ENCODE measurements around the gene WDR82.

WDR82 gene

GRCh38 chr3:52253314-52254304 lies 24.8 kb downstream of the WDR82 start:
- DNase-seq: no peak

- DNase-seq: no peak
These were observed 28.3 kb downstream of the WDR82 start for GRCh38 chr3:52250122-52250521.

GRCh38 chr3:52249683-52250082 lies 28.8 kb downstream of the WDR82 start:
- no peak for DNase-seq

- no peak for DNase-seq
These were observed 29.5 kb downstream of the WDR82 start for GRCh38 chr3:52248816-52249547.

GRCh38 chr3:52248165-52248541 lies 30.3 kb downstream of the WDR82 start:
- no peak for DNase-seq

- no peak for DNase-seq
These were observed 30.9 kb downstream of the WDR82 start for GRCh38 chr3:52247409-52248164.

- no peak for DNase-seq
These were observed 31.6 kb downstream of the WDR82 start for GRCh38 chr3:52246728-52247408.

GRCh38 chr3:52246264-52246620 lies 32.2 kb downstream of the WDR82 start:
- no peak for DNase-seq

GRCh38 chr3:52245322-52246263 lies 32.9 kb downstream of the WDR82 start, which contains the start of gene PPM1M:
Gene PPM1M, plus strand, starts transcription at chr3:52245759. Its CDS starts 66 bp downstream, at chr3:52245825.
- no peak for DNase-seq

- no peak for DNase-seq
These were observed 34.4 kb downstream of the WDR82 start for GRCh38 chr3:52243791-52244628.

- DNase-seq: no peak
These were observed 36.4 kb downstream of the WDR82 start for GRCh38 chr3:52242039-52242438.

GRCh38 chr3:52240886-52241370 lies 37.5 kb downstream of the WDR82 start:
- DNase-seq: no peak

GRCh38 chr3:52240059-52240885 lies 38.2 kb downstream of the WDR82 start:
- peak; percentile 60 to 82 for DNase-seq

- peak; percentile 21 to 67 for DNase-seq
These were observed 39.4 kb downstream of the WDR82 start, which contains the start of gene TWF2 for GRCh38 chr3:52238761-52239701. Gene TWF2, minus strand, starts transcription at chr3:52239158. Its CDS starts 142 bp downstream, at chr3:52239016.

- no peak for DNase-seq
These were observed 40.2 kb downstream of the WDR82 start for GRCh38 chr3:52238193-52238760.

- no peak for DNase-seq
These were observed 40.7 kb downstream of the WDR82 start for GRCh38 chr3:52237657-52238172.

- DNase-seq: no peak
These were observed 41.3 kb downstream of the WDR82 start for GRCh38 chr3:52237006-52237656.
